Gastrocnemius medialis (tissue), 4 donors: ENCODE data around the gene CACNA1A. TPM values are rescaled to one million over a fixed set of nuclear protein-coding genes. Genes with fewer than 3 reads are reported as not detected.

Source experiments
- ATAC-seq, 2 donors: fragments of 150-250 bp; one replicate each; pipeline ENCODE4 v1.9.1; 2016
- DNase-seq, 2 donors: peaks; one replicate each; pipeline ENCODE4 v3.0.0-alpha.2; 2019
- H3K27ac ChIP-seq, 4 donors: fragments of 200-600 bp; sonication (generic); 1 replicate in 1 of 4; 2 replicates in 3 of 4; pipeline ENCODE4 v1.5.1; 2016 to 2018; ENCODE audit warnings: mild to moderate bottlenecking in 2 of 4, moderate library complexity in 1 of 4
- H3K27me3 ChIP-seq, 3 donors: fragments of 200-600 bp; sonication (generic) in 2 of 3; 1 replicate in 1 of 3; 2 replicates in 2 of 3; pipeline versions ENCODE4 v1.5.1 to v1.6.0; 2016 to 2019; ENCODE audit warnings: mild to moderate bottlenecking in 1 of 3, moderate library complexity in 1 of 3
- H3K36me3 ChIP-seq, 2 donors: fragments of 200-600 bp; sonication (generic) in 1 of 2; one replicate each; pipeline ENCODE4 v1.5.1; 2017 to 2018
- H3K4me1 ChIP-seq, 2 donors: fragments of 200-600 bp; sonication (generic) in 1 of 2; one replicate each; pipeline ENCODE4 v1.5.1; 2016 to 2017; ENCODE audit warnings: mild to moderate bottlenecking in 2 of 2
- H3K4me3 ChIP-seq, 4 donors: fragments of 200-600 bp; sonication (generic) in 3 of 4; 1 replicate in 1 of 4; 2 replicates in 3 of 4; pipeline ENCODE4 v1.5.1; 2016 to 2019; ENCODE audit warnings: mild to moderate bottlenecking in 2 of 4
- H3K9me3 ChIP-seq, 3 donors: fragments of 200-600 bp; sonication (generic) in 2 of 3; 1 replicate in 1 of 3; 2 replicates in 2 of 3; pipeline ENCODE4 v1.5.1; 2016 to 2019
- CTCF ChIP-seq, 5 experiments: fragments of 450-650 bp in 3 of 5; fragments of 200-600 bp in 2 of 5; sonication (generic) in 2 of 5; IDR thresholded peaks in 4 of 5; conservative IDR thresholded peaks in 1 of 5; 1 replicate in 4 of 5; 2 replicates in 1 of 5; pipeline ENCODE4 v1.5.1; 2016 to 2019; ENCODE audit warnings: antibody characterized with exemption in 5 of 5, mild to moderate bottlenecking in 3 of 5, moderate library complexity in 3 of 5
- POLR2A ChIP-seq, 2 donors: fragments of 450-650 bp; IDR thresholded peaks; one replicate each; pipeline ENCODE4 v1.6.1; 2017; ENCODE audit warnings: antibody characterized with exemption in 2 of 2, mild to moderate bottlenecking in 2 of 2, moderate library complexity in 2 of 2
- in situ Hi-C, 4 donors: fragments of 200-750 bp; cut with MboI; loops; one replicate each; pipeline versions ENCODE4 v1.15.0 to v1.8.0; 2017; ENCODE audit warnings: low sequenced_read_pairs in 4 of 4
- intact Hi-C: fragments of 100-400 bp; cut with DNase I; formaldehyde crosslinking; loops from one replicate; pipeline ENCODE4 v1.15.1; 2023; ENCODE audit warnings: low total_unique reads
- total RNA-seq, 4 donors: library from RNA; depleted of rRNA; stranded (reverse); fragments of >200 nt; gene quantifications; one replicate each; pipeline versions ENCODE4 v1.1.0 to v1.2.3, GENCODE V29; 2016

Gene CACNA1A
- total RNA-seq, 4 donors from 2014 or later = 0.15 to 0.51 (median 0.33) TPM; not detected in 1

- H3K27ac ChIP-seq = no peak overlapping the region
- intact Hi-C loops = no loop called here
- peaks cover 0 to 5% (median 0%) of the 10 kb centered on the region in 3 donors for H3K9me3 ChIP-seq
- H3K4me3 ChIP-seq = no peak overlapping the region
- TF ChIP-seq CTCF (IDR thresholded peaks at IDR 0.05 in 4 of 5, conservative IDR thresholded peaks at IDR 0.05 in 1 of 5) = no peak
- no peak for TF ChIP-seq POLR2A (IDR thresholded peaks at IDR 0.05)
- no peaks in the 10 kb centered on the region for H3K36me3 ChIP-seq
- no peak for DNase-seq
- no peak for ATAC-seq
- in situ Hi-C loops = no loop called here
- no peaks in the 10 kb centered on the region for H3K27me3 ChIP-seq
- H3K4me1 ChIP-seq = no peaks in the 10 kb centered on the region
Observed at GRCh38 chr19:13420780-13421179, 85.5 kb downstream of the CACNA1A start.

- H3K4me3 ChIP-seq = no peak overlapping the region
- TF ChIP-seq POLR2A (IDR thresholded peaks at IDR 0.05) (no peak), CTCF (IDR thresholded peaks at IDR 0.05 in 4 of 5, conservative IDR thresholded peaks at IDR 0.05 in 1 of 5) (no peak)
- H3K4me1 ChIP-seq = no peaks in the 10 kb centered on the region
- intact Hi-C loops (no loop called here), in situ Hi-C loops (no loop called here)
- ATAC-seq = no peak
- no peaks in the 10 kb centered on the region for H3K36me3 ChIP-seq
- no peaks in the 10 kb centered on the region for H3K27me3 ChIP-seq
- H3K27ac ChIP-seq = no peak overlapping the region
- DNase-seq = no peak
- H3K9me3 ChIP-seq = no peaks in the 10 kb centered on the region
Observed at GRCh38 chr19:13417054-13417453, 89.2 kb downstream of the CACNA1A start.

GRCh38 chr19:13411899-13412298, 94.4 kb downstream of the CACNA1A start:
- intact Hi-C loops (no loop called here), in situ Hi-C loops (no loop called here)
- Histone ChIP-seq H3K27ac (no peak overlapping the region), H3K4me1 (no peaks in the 10 kb centered on the region), H3K9me3 (no peaks in the 10 kb centered on the region), H3K36me3 (no peaks in the 10 kb centered on the region), H3K4me3 (no peak overlapping the region), H3K27me3 (no peaks in the 10 kb centered on the region)
- DNase-seq (no peak), ATAC-seq (no peak)
- no peak for TF ChIP-seq CTCF (IDR thresholded peaks at IDR 0.05 in 4 of 5, conservative IDR thresholded peaks at IDR 0.05 in 1 of 5)
- TF ChIP-seq POLR2A (IDR thresholded peaks at IDR 0.05) = no peak

GRCh38 chr19:13410946-13411345, 95.3 kb downstream of the CACNA1A start:
- in situ Hi-C loops = no loop called here
- no peak for DNase-seq
- ATAC-seq = no peak
- H3K27ac ChIP-seq = no peak overlapping the region
- H3K4me3 ChIP-seq = no peak overlapping the region
- no peaks in the 10 kb centered on the region for H3K4me1 ChIP-seq
- intact Hi-C loops = no loop called here
- no peaks in the 10 kb centered on the region for H3K36me3 ChIP-seq
- TF ChIP-seq POLR2A (IDR thresholded peaks at IDR 0.05) (no peak), CTCF (IDR thresholded peaks at IDR 0.05 in 4 of 5, conservative IDR thresholded peaks at IDR 0.05 in 1 of 5) (no peak)
- no peaks in the 10 kb centered on the region for H3K27me3 ChIP-seq
- H3K9me3 ChIP-seq = no peaks in the 10 kb centered on the region

- no peaks in the 10 kb centered on the region for H3K9me3 ChIP-seq
- TF ChIP-seq POLR2A (IDR thresholded peaks at IDR 0.05) (no peak), CTCF (IDR thresholded peaks at IDR 0.05 in 4 of 5, conservative IDR thresholded peaks at IDR 0.05 in 1 of 5) (no peak)
- H3K27me3 ChIP-seq = no peaks in the 10 kb centered on the region
- intact Hi-C loops = no loop called here
- no peak overlapping the region for H3K4me3 ChIP-seq
- no peak for ATAC-seq
- no peak overlapping the region for H3K27ac ChIP-seq
- no peaks in the 10 kb centered on the region for H3K4me1 ChIP-seq
- in situ Hi-C loops = no loop called here
- no peak for DNase-seq
- no peaks in the 10 kb centered on the region for H3K36me3 ChIP-seq
Observed at GRCh38 chr19:13408889-13409518, 97.3 kb downstream of the CACNA1A start.
